Left renal cortex interstitium (tissue), 4 donors: ENCODE results near the gene TRPC6. TPM values are rescaled to one million over a fixed set of nuclear protein-coding genes. Genes with fewer than 3 reads are reported as not detected.
"Not testable (repeated sequence)": the region's sequence is repeated elsewhere in the genome, so short reads cannot be mapped to it uniquely, and the experiment has no call there.

Source experiments
- DNase-seq, 4 donors: peaks; one replicate each; pipeline ENCODE4 v3.0.0-alpha.2; 2013; ENCODE audit warnings: low read depth in 4 of 4, low spot score in 2 of 4, missing footprints in 1 of 4
- polyA plus RNA-seq, 4 donors: library from polyadenylated mRNA; unstranded; fragments of 120-200 nt; gene quantifications; one replicate each; pipeline ENCODE4 v1.2.1, GENCODE V29; 2013; ENCODE audit not compliant: insufficient read length in 4 of 4

Gene TRPC6
- polyA plus RNA-seq, 4 donors, result 6.6 to 9.3 (median 8.1) TPM

- no peak for DNase-seq
These were observed 125.6 kb downstream of the TRPC6 start for GRCh38 chr11:101458161-101458560.

- no peak for DNase-seq
These were observed 127.0 kb downstream of the TRPC6 start for GRCh38 chr11:101456812-101457211.

- no peak for DNase-seq
These were observed 130.1 kb downstream of the TRPC6 start for GRCh38 chr11:101453682-101454081.

- DNase-seq, result no peak
These were observed 134.8 kb downstream of the TRPC6 start for GRCh38 chr11:101448881-101449442.

- no peak for DNase-seq
These were observed 137.1 kb downstream of the TRPC6 start for GRCh38 chr11:101446726-101447125.

GRCh38 chr11:101446238-101446637 is 137.6 kb downstream of the TRPC6 start:
- DNase-seq, result no peak

- DNase-seq, result no peak
These were observed 138.0 kb downstream of the TRPC6 start for GRCh38 chr11:101445761-101446160.

- no peak for DNase-seq
These were observed 139.0 kb downstream of the TRPC6 start for GRCh38 chr11:101444851-101445250.

GRCh38 chr11:101444164-101444563 is 139.6 kb downstream of the TRPC6 start:
- peak in 1 of 4 donors; percentile 27 for DNase-seq

GRCh38 chr11:101442936-101443521 is 140.8 kb downstream of the TRPC6 start:
- no peak for DNase-seq

GRCh38 chr11:101442171-101442570 is 141.6 kb downstream of the TRPC6 start:
- no peak for DNase-seq

GRCh38 chr11:101441747-101442146 is 142.1 kb downstream of the TRPC6 start:
- no peak for DNase-seq

GRCh38 chr11:101439488-101439887 is 144.3 kb downstream of the TRPC6 start:
- DNase-seq, result no peak

- not testable (repeated sequence) for DNase-seq
These were observed 145.1 kb downstream of the TRPC6 start for GRCh38 chr11:101438708-101439107.

- DNase-seq, result no peak
These were observed 145.7 kb downstream of the TRPC6 start for GRCh38 chr11:101438126-101438525.

- peak in 1 of 4 donors; percentile 21 for DNase-seq
These were observed 147.2 kb downstream of the TRPC6 start for GRCh38 chr11:101436511-101437142.

- DNase-seq, result no peak
These were observed 148.3 kb downstream of the TRPC6 start for GRCh38 chr11:101435408-101435973.

GRCh38 chr11:101434026-101434643 is 149.7 kb downstream of the TRPC6 start:
- DNase-seq, result no peak

- DNase-seq, result no peak
These were observed 150.7 kb downstream of the TRPC6 start for GRCh38 chr11:101433151-101433550.

GRCh38 chr11:101429703-101430540 is 153.9 kb downstream of the TRPC6 start:
- DNase-seq, result no peak

- no peak for DNase-seq
These were observed 154.9 kb downstream of the TRPC6 start for GRCh38 chr11:101428918-101429317.
